ENCODE measurements around the gene SFXN5. TPM values are rescaled to one million over a fixed set of nuclear protein-coding genes. Genes with fewer than 3 reads are reported as not detected.

SFXN5 gene
- total and polyA plus RNA-seq, 2 of the 8 experiments (the other 6 are each of a cell fraction or from before 2014, with no cell fraction given) = 29.3 to 33.1 TPM

DNA sequence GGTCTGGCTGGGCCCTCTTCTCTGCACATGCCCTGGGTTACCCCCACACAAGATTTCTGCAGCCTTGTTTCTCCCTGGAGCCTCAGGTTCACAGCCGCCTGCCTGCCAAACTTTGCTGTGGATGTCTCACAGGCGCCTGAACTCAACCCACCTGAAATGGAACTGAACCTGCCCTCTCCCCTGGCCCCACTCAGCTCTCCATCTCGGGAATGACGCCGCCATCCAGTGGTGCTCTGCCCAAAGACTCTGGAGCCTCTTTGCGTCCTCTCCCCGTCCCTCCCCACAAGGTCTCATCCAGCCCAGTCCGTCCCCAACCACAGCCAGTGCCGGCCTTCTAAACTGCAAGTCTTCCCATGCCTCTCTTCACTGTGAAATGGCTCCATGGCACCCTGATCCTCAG lies 125.0 kb downstream of the SFXN5 start:
- Histone ChIP-seq H3K27me3 (replicated peaks in 1 of 4; ENCODE audit: control insufficient read depth in 3 of 4, extremely low read depth in 1 of 4, insufficient read depth in 3 of 4, low read length in 3 of 4) (peaks cover 0 to 5% (median under 1%) of the 10 kb centered on the region in 4 experiments; a peak in 1 of 7 replicates), H3K4me3 (ENCODE audit: extremely low read depth in 1 of 4, insufficient read depth in 2 of 4, low read depth in 3 of 4, low read length in 4 of 4) (no peak overlapping the region), H3K4me1 (replicated peaks in 1 of 4; ENCODE audit: control insufficient read depth in 3 of 4, insufficient read depth in 4 of 4, low read length in 3 of 4) (peaks cover 0 to 11% (median 9%) of the 10 kb centered on the region in 4 experiments; a peak in 6 of 7 replicates), H4K91ac (replicated peaks; ENCODE audit: insufficient read length, low read length) (peak overlapping the region; percentile 86), H3K4me2 (ENCODE audit: insufficient read depth in 1 of 2, low read depth in 2 of 2, low read length in 2 of 2) (no peak overlapping the region), H3K56ac (replicated peaks; ENCODE audit: insufficient read length, low read depth, low read length) (no peak overlapping the region), H2BK5ac (ENCODE audit: low read depth, low read length) (peak overlapping the region; percentile 44; the same call in 1 of the 2 replicates), H2AK5ac (ENCODE audit: low read depth, low read length) (peak overlapping the region; percentile 92; the same call in 1 of the 2 replicates), H3K14ac (ENCODE audit: insufficient read length) (no peak overlapping the region), H4K20me1 (replicated peaks in 1 of 2; ENCODE audit: control insufficient read depth in 1 of 2, insufficient read depth in 2 of 2, low read length in 2 of 2) (no peaks in the 10 kb centered on the region), H4K8ac (ENCODE audit: extremely low read depth, insufficient read depth, low read length) (peak overlapping the region; percentile 28; the same call in 1 of the 2 replicates), H3K79me1 (ENCODE audit: low read depth, low read length) (no peaks in the 10 kb centered on the region), H2AFZ (ENCODE audit: low read length) (no peak overlapping the region), H2BK12ac (ENCODE audit: low read depth, low read length) (peak overlapping the region; percentile 75; the same call in 1 of the 2 replicates), H3K36me3 (ENCODE audit: control insufficient read depth in 2 of 4, insufficient read depth in 4 of 4, low read length in 3 of 4) (no peaks in the 10 kb centered on the region), H4K5ac (ENCODE audit: insufficient read length, low read depth, low read length) (no peak overlapping the region), H3K23me2 (ENCODE audit: low read depth, low read length) (no peaks in the 10 kb centered on the region), H3K9ac (replicated peaks in 1 of 4; ENCODE audit: extremely low read depth in 1 of 4, low read depth in 3 of 4, low read length in 3 of 4) (no peak overlapping the region), H3K4ac (replicated peaks; ENCODE audit: insufficient read length, low read depth, low read length) (no peak overlapping the region), H2BK120ac (replicated peaks; ENCODE audit: low read depth, low read length) (no peak overlapping the region), H3K27ac (ENCODE audit: low read depth, low read length) (no peak overlapping the region), H2BK20ac (ENCODE audit: low read length) (no peak overlapping the region; the same call in 1 of the 2 replicates), H3K18ac (ENCODE audit: extremely low read depth, low read length) (peak overlapping the region; percentile 2; the same call in 1 of the 2 replicates), H3K9me3 (ENCODE audit: insufficient read depth in 2 of 2, low read depth in 1 of 2, low read length in 1 of 2) (no peaks in the 10 kb centered on the region), H3K79me2 (ENCODE audit: control insufficient read depth in 1 of 2, insufficient read depth in 2 of 2, low read length in 2 of 2) (no peaks in the 10 kb centered on the region), H2BK15ac (ENCODE audit: low read length) (peak overlapping the region; percentile 29; the same call in 1 of the 2 replicates), H3K23ac (ENCODE audit: insufficient read length) (no peak overlapping the region)
- 96% methylated on average over 9 of the region's 9 CpGs; no CpG with 5 or more reads in 1 of the 2 experiments for WGBS, 2 experiments (ENCODE audit: extremely low coverage in 1 of 2, insufficient coverage in 1 of 2, insufficient read length in 1 of 2, insufficient replicate concordance in 2 of 2, low coverage in 1 of 2, low lambda C conversion rate in 2 of 2, missing lambda C conversion rate in 1 of 2)
- FAIRE-seq = no peak
- DNase-seq (ENCODE audit: low read depth in 1 of 2, low spot score in 2 of 2) = no peak
- POLR2A ChIA-PET (ENCODE audit: partially characterized antibody) = interaction anchor here (1.5 kb wide), 1 partner anchor 11 kb away, joined by 3 read pairs; no protein-coding TSS in a partner anchor
- CTCF ChIA-PET (ENCODE audit: partially characterized antibody) = interaction anchor here (0.5 to 25.6 kb wide), 8 partner anchors 13 to 148 kb away, joined by 3 to 490 read pairs (median 5); no protein-coding TSS in a partner anchor
- no peak for TF ChIP-seq ZNF274 (IDR thresholded peaks at IDR 0.05; ENCODE audit: borderline replicate concordance, extremely low read depth, low read length)
- no peak for TF ChIP-seq YY1 (IDR thresholded peaks at IDR 0.05; ENCODE audit: low read depth, low read length)
- TF ChIP-seq CHD1 (IDR thresholded peaks at IDR 0.05; ENCODE audit: low read depth, low read length) = no peak
- TF ChIP-seq ASH2L (IDR thresholded peaks at IDR 0.05; ENCODE audit: low read length) = no peak
- TF ChIP-seq TBP (IDR thresholded peaks at IDR 0.05; ENCODE audit: low read depth, low read length) = no peak
- TF ChIP-seq, protein P1, sequence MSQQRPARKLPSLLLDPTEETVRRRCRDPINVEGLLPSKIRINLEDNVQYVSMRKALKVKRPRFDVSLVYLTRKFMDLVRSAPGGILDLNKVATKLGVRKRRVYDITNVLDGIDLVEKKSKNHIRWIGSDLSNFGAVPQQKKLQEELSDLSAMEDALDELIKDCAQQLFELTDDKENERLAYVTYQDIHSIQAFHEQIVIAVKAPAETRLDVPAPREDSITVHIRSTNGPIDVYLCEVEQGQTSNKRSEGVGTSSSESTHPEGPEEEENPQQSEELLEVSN (IDR thresholded peaks at IDR 0.05) = no peak
- TF ChIP-seq TCF12 (IDR thresholded peaks at IDR 0.05; ENCODE audit: low read depth, low read length) = no peak
- TF ChIP-seq RBBP5 (IDR thresholded peaks at IDR 0.05; ENCODE audit: borderline replicate concordance, low read depth, low read length) = no peak
- no peak for TF ChIP-seq SIRT6 (IDR thresholded peaks at IDR 0.05; ENCODE audit: low read length)
- no peak for TF ChIP-seq KDM4A (IDR thresholded peaks at IDR 0.05; ENCODE audit: low read depth, low read length, severe bottlenecking)
